Measurements from ENCODE around the gene CFI. TPM values are rescaled to one million over a fixed set of nuclear protein-coding genes. Genes with fewer than 3 reads are reported as not detected.
A peak's percentile ranks its signal among the peaks of the same experiment; 100 is the strongest.

CFI gene
- total and polyA plus RNA-seq, 8 donors = 13.0 to 84.9 (median 30.7) TPM

DNA sequence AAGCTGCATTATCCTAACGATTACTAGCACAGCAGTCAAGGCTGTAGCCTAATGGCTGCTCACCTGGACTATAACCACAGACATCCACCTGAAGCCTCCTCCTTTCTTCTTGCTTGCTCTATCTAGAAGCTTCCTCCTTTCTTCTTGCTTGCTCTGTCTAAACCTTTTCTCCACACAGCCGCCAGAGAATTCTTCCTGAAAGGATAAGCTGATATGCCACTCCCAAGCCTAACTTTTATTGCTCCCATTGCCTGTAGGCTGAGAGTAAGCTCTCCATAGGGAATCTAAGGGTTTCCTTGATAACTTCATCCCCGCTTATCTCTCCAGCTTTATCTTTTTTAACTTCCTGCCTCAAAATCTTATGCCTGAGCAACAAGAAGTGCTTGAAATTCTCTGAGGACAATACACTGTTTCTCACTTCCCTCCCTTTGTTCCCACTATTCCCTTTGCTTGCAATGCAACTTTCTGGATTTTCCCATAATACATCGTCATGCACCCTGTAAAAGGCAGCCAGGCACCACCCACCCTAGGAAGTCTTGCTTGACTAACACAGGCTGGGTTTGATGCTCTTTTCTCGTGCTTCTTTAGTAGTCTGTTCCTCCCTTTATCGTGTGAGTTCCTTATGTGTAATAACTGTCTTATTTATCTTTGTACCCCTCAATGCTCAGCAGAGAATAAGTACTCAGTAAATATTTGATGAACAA, 44.7 kb upstream of the CFI start:
- Histone ChIP-seq H3K27ac (no peak overlapping the region), H3K4me1 (peaks cover 9 to 26% (median 13%) of the 10 kb centered on the region in 3 donors), H3K36me3 (no peaks in the 10 kb centered on the region), H3K27me3 (no peaks in the 10 kb centered on the region), H3K9me3 (no peaks in the 10 kb centered on the region), H3K4me3 (no peak overlapping the region)
- intact Hi-C loops (cut with DNase I) = no loop called here
- ATAC-seq (peak in 1 of 4 donors; percentile 15), FAIRE-seq (no peak), DNase-seq (no peak)
- no peak for TF ChIP-seq CTCF (IDR thresholded peaks at IDR 0.05)
- WGBS, 2 donors = 31 to 33% methylated on average over 6 of the region's 6 CpGs

GRCh38 chr4:109836985-109837384, 35.2 kb upstream of the CFI start:
- no peak overlapping the region for H3K4me3 ChIP-seq
- H3K36me3 ChIP-seq = no peaks in the 10 kb centered on the region
- no peak for FAIRE-seq
- no peak for DNase-seq
- WGBS, 2 donors = 74 to 80% methylated on average over 3 of the region's 3 CpGs
- no peak for TF ChIP-seq CTCF (IDR thresholded peaks at IDR 0.05)
- ATAC-seq = no peak
- H3K27me3 ChIP-seq = no peaks in the 10 kb centered on the region
- H3K4me1 ChIP-seq = no peaks in the 10 kb centered on the region
- H3K9me3 ChIP-seq = no peaks in the 10 kb centered on the region
- H3K27ac ChIP-seq = no peak overlapping the region
- intact Hi-C loops (cut with DNase I) = no loop called here

DNA sequence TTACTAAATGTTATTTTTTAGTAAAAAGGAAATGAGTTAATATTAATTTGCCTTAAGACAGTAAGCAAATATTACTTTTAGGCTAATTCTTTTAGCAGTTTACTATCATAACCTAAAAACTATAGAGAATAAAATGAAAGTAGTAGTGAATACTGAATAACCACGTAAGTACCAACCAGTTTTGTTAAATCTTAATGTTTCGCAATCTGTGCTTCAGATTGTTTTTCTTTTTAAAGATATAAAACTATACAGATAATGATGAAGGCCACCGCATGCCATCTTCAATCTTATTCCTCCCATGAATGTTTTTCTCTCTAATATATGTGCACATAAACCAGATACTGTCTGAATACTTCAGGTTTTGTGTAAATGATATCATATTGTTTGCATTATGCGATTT, 32.0 kb upstream of the CFI start:
- no peaks in the 10 kb centered on the region for H3K4me1 ChIP-seq
- intact Hi-C loops (cut with DNase I) = no loop called here
- H3K4me3 ChIP-seq = no peak overlapping the region
- no peaks in the 10 kb centered on the region for H3K27me3 ChIP-seq
- no peak for ATAC-seq
- no peak for TF ChIP-seq CTCF (IDR thresholded peaks at IDR 0.05)
- WGBS, 2 donors = 93 to 94% methylated on average over 4 of the region's 4 CpGs
- no peak overlapping the region for H3K27ac ChIP-seq
- no peak for FAIRE-seq
- H3K9me3 ChIP-seq = no peaks in the 10 kb centered on the region
- no peaks in the 10 kb centered on the region for H3K36me3 ChIP-seq
- no peak for DNase-seq

DNA sequence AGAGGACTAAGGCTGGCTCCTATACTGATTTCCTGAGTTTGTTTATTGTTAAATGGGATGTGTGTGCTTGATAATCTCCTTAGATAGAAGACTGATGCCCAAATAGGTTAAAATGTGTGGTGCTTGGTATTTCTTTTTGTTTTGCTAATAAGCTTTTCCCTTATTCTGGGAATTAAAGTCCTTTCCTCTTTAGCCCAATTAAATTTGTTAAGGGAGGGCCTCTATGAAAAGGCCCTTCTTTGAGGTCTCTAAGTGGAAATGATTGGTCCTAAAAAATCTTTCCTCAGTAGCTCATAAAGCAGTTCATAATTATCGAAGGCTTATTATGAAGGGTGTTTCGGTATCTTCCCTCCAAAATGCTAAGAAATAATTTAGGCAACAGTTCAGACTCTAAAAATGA, 25.9 kb upstream of the CFI start, which contains the start of gene RRH:
RRH (plus strand) TSS at position 301 of the 400 bp plus-strand sequence; CDS start at position 357, 56 bp downstream.
- WGBS, 2 donors = 93 to 97% methylated on average over 2 of the region's 2 CpGs
- no peak for FAIRE-seq

More for the DNA sequence above, 25.9 kb upstream of the CFI start, which contains the start of gene RRH:
- Histone ChIP-seq H3K4me1 (no peaks in the 10 kb centered on the region), H3K9me3 (no peaks in the 10 kb centered on the region), H3K27ac (no peak within 1 kb of the TSS), H3K36me3 (peaks cover 0 to 19% (median 3%) of the 10 kb centered on the region in 3 donors), H3K27me3 (no peaks in the 10 kb centered on the region), H3K4me3 (no peak within 1 kb of the TSS)
- intact Hi-C loops (cut with DNase I) = loop anchor here in 1 of 3 donors (10.0 kb wide), 1 partner anchor 403 kb away; no protein-coding TSS in a partner anchor
- ATAC-seq = no peak
- DNase-seq = no peak
- TF ChIP-seq CTCF (IDR thresholded peaks at IDR 0.05) = no peak

Data from pancreas (tissue), 10 donors.